ENCODE results near the gene ALDH2. TPM values are rescaled to one million over a fixed set of nuclear protein-coding genes. Genes with fewer than 3 reads are reported as not detected.

Gene ALDH2
- total and polyA plus RNA-seq, 10 of the 15 experiments (the other 5 are each of a cell fraction or from before 2014, with no cell fraction given) = 1.4 to 16.4 (median 8.7) TPM

DNA sequence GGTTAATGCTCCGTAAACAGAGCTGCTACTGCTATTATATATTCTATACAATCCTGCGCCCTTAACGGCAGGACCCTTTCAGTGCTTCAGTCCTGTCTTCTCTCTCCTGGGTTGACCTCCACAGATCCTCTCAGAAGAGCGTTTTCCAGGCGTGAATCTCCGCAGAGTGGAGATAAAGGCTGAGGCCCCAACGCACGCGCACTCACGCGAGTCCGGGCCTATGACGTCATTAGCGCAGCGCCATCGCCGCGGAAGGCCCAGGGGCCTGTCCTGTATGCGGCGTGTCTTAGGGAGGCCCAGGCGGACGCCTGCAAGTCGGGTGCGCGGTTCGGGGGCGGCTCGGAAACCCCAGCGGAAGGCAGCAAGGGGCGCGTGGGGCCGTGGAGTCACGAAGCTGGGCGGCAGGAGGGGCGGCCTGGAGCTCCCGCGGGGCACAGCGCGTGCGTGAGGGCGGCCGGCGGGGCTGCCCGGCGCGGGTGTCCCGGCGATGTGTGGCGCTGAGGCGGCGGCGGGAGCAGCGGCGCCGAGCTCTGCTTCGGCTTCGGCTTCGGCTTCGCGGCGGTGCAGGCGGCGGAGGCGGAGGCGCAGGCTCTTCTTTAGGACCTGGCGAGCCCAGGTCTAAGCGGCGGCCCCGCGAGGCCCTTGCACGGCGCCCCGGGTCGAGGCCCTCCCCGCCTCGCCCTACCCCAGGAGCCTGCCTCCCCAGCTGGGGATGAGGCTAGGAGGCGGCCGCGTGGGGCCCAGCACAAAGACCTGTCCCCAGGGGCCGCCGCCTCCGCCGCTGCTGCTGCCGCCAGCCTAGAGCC, 75.2 kb downstream of the ALDH2 start, which contains the start of gene MAPKAPK5 (continued):
- TF ChIP-seq, protein P1, sequence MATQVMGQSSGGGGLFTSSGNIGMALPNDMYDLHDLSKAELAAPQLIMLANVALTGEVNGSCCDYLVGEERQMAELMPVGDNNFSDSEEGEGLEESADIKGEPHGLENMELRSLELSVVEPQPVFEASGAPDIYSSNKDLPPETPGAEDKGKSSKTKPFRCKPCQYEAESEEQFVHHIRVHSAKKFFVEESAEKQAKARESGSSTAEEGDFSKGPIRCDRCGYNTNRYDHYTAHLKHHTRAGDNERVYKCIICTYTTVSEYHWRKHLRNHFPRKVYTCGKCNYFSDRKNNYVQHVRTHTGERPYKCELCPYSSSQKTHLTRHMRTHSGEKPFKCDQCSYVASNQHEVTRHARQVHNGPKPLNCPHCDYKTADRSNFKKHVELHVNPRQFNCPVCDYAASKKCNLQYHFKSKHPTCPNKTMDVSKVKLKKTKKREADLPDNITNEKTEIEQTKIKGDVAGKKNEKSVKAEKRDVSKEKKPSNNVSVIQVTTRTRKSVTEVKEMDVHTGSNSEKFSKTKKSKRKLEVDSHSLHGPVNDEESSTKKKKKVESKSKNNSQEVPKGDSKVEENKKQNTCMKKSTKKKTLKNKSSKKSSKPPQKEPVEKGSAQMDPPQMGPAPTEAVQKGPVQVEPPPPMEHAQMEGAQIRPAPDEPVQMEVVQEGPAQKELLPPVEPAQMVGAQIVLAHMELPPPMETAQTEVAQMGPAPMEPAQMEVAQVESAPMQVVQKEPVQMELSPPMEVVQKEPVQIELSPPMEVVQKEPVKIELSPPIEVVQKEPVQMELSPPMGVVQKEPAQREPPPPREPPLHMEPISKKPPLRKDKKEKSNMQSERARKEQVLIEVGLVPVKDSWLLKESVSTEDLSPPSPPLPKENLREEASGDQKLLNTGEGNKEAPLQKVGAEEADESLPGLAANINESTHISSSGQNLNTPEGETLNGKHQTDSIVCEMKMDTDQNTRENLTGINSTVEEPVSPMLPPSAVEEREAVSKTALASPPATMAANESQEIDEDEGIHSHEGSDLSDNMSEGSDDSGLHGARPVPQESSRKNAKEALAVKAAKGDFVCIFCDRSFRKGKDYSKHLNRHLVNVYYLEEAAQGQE (IDR thresholded peaks at IDR 0.05; ENCODE audit: low read depth, low read length) = no peak
- TF ChIP-seq, protein P2, sequence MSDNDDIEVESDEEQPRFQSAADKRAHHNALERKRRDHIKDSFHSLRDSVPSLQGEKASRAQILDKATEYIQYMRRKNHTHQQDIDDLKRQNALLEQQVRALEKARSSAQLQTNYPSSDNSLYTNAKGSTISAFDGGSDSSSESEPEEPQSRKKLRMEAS (IDR thresholded peaks at IDR 0.05; ENCODE audit: low read depth, low read length) = peak; percentile 95
- TF ChIP-seq, protein P3, sequence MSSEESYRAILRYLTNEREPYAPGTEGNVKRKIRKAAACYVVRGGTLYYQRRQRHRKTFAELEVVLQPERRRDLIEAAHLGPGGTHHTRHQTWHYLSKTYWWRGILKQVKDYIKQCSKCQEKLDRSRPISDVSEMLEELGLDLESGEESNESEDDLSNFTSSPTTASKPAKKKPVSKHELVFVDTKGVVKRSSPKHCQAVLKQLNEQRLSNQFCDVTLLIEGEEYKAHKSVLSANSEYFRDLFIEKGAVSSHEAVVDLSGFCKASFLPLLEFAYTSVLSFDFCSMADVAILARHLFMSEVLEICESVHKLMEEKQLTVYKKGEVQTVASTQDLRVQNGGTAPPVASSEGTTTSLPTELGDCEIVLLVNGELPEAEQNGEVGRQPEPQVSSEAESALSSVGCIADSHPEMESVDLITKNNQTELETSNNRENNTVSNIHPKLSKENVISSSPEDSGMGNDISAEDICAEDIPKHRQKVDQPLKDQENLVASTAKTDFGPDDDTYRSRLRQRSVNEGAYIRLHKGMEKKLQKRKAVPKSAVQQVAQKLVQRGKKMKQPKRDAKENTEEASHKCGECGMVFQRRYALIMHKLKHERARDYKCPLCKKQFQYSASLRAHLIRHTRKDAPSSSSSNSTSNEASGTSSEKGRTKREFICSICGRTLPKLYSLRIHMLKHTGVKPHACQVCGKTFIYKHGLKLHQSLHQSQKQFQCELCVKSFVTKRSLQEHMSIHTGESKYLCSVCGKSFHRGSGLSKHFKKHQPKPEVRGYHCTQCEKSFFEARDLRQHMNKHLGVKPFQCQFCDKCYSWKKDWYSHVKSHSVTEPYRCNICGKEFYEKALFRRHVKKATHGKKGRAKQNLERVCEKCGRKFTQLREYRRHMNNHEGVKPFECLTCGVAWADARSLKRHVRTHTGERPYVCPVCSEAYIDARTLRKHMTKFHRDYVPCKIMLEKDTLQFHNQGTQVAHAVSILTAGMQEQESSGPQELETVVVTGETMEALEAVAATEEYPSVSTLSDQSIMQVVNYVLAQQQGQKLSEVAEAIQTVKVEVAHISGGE (CRISPR knock-in tag; IDR thresholded peaks at IDR 0.05) = no peak
- TF ChIP-seq MYC (IDR thresholded peaks at IDR 0.05; ENCODE audit: insufficient read depth, insufficient read length, insufficient replicate concordance, low read length, severe bottlenecking) (peak; percentile 100), FOS (IDR thresholded peaks at IDR 0.05; ENCODE audit: borderline replicate concordance, extremely low read depth, insufficient read length) (no peak), ZBED1 (IDR thresholded peaks at IDR 0.05; ENCODE audit: borderline replicate concordance) (peak; percentile 71; the same call in 1 of the 2 replicates), ETV6 (conservative IDR thresholded peaks at IDR 0.05 in 1 of 2, IDR thresholded peaks at IDR 0.05 in 1 of 2; ENCODE audit: borderline replicate concordance in 1 of 2, low read depth in 1 of 2) (no peak; a peak in 1 of 4 replicates), NR2C2 (IDR thresholded peaks at IDR 0.05; ENCODE audit: borderline replicate concordance, control insufficient read depth, insufficient read length, low read depth) (no peak), GABPA (IDR thresholded peaks at IDR 0.05; ENCODE audit: low read depth) (no peak), MYB (IDR thresholded peaks at IDR 0.05; ENCODE audit: borderline replicate concordance, low read depth, low read length) (peak; percentile 98), POU2F2 (IDR thresholded peaks at IDR 0.05; ENCODE audit: borderline replicate concordance, low read depth, low read length) (peak; percentile 75; the same call in 2 of the 3 replicates), SMAD1 (IDR thresholded peaks at IDR 0.05; ENCODE audit: low read depth, partially characterized antibody) (peak; percentile 56), RUNX3 (IDR thresholded peaks at IDR 0.05; ENCODE audit: low read length) (no peak), SIN3A (IDR thresholded peaks at IDR 0.05; ENCODE audit: low read depth, low read length) (peak; percentile 95), KDM1A (IDR thresholded peaks at IDR 0.05; ENCODE audit: borderline replicate concordance) (no peak)
- TF ChIP-seq, protein P4, sequence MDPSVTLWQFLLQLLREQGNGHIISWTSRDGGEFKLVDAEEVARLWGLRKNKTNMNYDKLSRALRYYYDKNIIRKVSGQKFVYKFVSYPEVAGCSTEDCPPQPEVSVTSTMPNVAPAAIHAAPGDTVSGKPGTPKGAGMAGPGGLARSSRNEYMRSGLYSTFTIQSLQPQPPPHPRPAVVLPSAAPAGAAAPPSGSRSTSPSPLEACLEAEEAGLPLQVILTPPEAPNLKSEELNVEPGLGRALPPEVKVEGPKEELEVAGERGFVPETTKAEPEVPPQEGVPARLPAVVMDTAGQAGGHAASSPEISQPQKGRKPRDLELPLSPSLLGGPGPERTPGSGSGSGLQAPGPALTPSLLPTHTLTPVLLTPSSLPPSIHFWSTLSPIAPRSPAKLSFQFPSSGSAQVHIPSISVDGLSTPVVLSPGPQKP (IDR thresholded peaks at IDR 0.05; ENCODE audit: low read depth, low read length) = peak; percentile 45; the same call in 1 of the 2 replicates
- TF ChIP-seq, protein P5, sequence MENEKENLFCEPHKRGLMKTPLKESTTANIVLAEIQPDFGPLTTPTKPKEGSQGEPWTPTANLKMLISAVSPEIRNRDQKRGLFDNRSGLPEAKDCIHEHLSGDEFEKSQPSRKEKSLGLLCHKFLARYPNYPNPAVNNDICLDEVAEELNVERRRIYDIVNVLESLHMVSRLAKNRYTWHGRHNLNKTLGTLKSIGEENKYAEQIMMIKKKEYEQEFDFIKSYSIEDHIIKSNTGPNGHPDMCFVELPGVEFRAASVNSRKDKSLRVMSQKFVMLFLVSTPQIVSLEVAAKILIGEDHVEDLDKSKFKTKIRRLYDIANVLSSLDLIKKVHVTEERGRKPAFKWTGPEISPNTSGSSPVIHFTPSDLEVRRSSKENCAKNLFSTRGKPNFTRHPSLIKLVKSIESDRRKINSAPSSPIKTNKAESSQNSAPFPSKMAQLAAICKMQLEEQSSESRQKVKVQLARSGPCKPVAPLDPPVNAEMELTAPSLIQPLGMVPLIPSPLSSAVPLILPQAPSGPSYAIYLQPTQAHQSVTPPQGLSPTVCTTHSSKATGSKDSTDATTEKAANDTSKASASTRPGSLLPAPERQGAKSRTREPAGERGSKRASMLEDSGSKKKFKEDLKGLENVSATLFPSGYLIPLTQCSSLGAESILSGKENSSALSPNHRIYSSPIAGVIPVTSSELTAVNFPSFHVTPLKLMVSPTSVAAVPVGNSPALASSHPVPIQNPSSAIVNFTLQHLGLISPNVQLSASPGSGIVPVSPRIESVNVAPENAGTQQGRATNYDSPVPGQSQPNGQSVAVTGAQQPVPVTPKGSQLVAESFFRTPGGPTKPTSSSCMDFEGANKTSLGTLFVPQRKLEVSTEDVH (IDR thresholded peaks at IDR 0.05; ENCODE audit: low read depth, partially characterized antibody) = no peak

All from GM12878 (cell line).